Nephron (organoid): ENCODE measurements around the gene PRSS50.

Source experiments
- H3K27ac Mint-ChIP-seq, 3 experiments: 2 replicates each; pipeline ENCODE4 v1.8.0; 2020; ENCODE audit warnings: mixed read lengths in 3 of 3, mild to moderate bottlenecking in 2 of 3, moderate library complexity in 1 of 3
- H3K27me3 Mint-ChIP-seq: 2 replicates; pipeline ENCODE4 v1.8.0; 2021; ENCODE audit warnings: low read depth, mild to moderate bottlenecking, moderate library complexity, mixed read lengths
- H3K36me3 Mint-ChIP-seq: 2 replicates; pipeline ENCODE4 v1.8.0; 2020; ENCODE audit warnings: low read depth, mixed read lengths
- H3K4me1 Mint-ChIP-seq: 2 replicates; pipeline ENCODE4 v1.8.0; 2020; ENCODE audit warnings: mixed read lengths
- H3K4me3 Mint-ChIP-seq, 3 experiments: 2 replicates each; pipeline ENCODE4 v1.8.0; 2020; ENCODE audit warnings: mild to moderate bottlenecking in 3 of 3, mixed read lengths in 3 of 3, moderate library complexity in 2 of 3
- H3K9me3 Mint-ChIP-seq: 2 replicates; pipeline ENCODE4 v1.8.0; 2020; ENCODE audit warnings: mixed read lengths
- TF ChIP-seq, protein P1 (sequence below), 3 experiments: fragments of 200-600 bp; sonication (generic); IDR thresholded peaks; one replicate each; pipeline ENCODE4 v1.5.0; 2021; ENCODE audit warnings: antibody characterized with exemption in 3 of 3; ENCODE audit not compliant: unreplicated experiment in 3 of 3

The PRSS50 gene

DNA sequence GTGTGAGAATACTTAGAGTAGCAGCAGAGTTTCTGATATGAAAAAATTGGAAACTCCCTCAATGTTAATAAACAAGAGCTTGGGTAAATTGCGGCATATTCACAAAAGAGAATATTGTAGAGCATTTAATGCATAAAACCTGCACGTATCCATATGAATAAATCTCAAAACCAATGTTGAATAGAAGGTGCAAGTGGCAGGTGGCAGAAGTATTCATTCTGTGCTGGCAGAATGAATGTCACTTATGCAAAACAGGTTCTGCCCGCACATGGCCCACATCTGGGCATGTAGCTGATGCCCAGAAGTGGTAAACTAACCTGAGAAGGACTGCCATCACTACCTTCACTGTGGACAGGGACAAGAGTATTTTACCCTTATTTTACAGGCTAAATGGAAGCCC lies 14.1 kb upstream of the PRSS50 start:
- Mint-ChIP-seq H3K4me1 (no peaks in the 10 kb centered on the region), H3K27me3 (peaks cover 24% of the 10 kb centered on the region), H3K36me3 (no peaks in the 10 kb centered on the region), H3K9me3 (no peaks in the 10 kb centered on the region), H3K27ac (no peak overlapping the region), H3K4me3 (no peak overlapping the region)
- TF ChIP-seq, protein P1, sequence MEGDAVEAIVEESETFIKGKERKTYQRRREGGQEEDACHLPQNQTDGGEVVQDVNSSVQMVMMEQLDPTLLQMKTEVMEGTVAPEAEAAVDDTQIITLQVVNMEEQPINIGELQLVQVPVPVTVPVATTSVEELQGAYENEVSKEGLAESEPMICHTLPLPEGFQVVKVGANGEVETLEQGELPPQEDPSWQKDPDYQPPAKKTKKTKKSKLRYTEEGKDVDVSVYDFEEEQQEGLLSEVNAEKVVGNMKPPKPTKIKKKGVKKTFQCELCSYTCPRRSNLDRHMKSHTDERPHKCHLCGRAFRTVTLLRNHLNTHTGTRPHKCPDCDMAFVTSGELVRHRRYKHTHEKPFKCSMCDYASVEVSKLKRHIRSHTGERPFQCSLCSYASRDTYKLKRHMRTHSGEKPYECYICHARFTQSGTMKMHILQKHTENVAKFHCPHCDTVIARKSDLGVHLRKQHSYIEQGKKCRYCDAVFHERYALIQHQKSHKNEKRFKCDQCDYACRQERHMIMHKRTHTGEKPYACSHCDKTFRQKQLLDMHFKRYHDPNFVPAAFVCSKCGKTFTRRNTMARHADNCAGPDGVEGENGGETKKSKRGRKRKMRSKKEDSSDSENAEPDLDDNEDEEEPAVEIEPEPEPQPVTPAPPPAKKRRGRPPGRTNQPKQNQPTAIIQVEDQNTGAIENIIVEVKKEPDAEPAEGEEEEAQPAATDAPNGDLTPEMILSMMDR (IDR thresholded peaks at IDR 0.05; ENCODE audit: unreplicated experiment in 3 of 3): no peak

DNA sequence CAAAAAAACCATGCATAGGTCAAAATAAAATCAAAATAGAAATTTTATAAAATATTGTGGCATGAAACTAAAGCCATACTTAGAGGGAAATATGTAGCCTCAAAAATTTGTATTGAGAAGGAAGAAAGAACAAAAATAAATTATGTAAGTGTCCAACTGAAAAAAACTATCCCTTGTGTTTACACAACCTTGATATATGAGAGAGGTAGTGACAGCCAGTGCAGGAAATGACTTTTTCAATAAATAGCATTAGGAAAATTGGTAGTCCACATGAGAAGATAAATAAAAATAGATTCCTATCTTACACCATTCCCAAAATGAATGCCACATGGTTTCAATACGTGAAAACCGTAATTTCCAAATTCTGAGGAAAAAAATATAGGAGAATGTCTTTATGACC lies 13.2 kb upstream of the PRSS50 start:
- no peaks in the 10 kb centered on the region for H3K36me3 Mint-ChIP-seq
- H3K9me3 Mint-ChIP-seq: no peaks in the 10 kb centered on the region
- peaks cover 22% of the 10 kb centered on the region for H3K27me3 Mint-ChIP-seq
- no peak overlapping the region for H3K4me3 Mint-ChIP-seq
- TF ChIP-seq, protein P1 (IDR thresholded peaks at IDR 0.05; ENCODE audit: unreplicated experiment in 3 of 3): no peak
- peaks cover 6% of the 10 kb centered on the region for H3K4me1 Mint-ChIP-seq
- no peak overlapping the region for H3K27ac Mint-ChIP-seq

DNA sequence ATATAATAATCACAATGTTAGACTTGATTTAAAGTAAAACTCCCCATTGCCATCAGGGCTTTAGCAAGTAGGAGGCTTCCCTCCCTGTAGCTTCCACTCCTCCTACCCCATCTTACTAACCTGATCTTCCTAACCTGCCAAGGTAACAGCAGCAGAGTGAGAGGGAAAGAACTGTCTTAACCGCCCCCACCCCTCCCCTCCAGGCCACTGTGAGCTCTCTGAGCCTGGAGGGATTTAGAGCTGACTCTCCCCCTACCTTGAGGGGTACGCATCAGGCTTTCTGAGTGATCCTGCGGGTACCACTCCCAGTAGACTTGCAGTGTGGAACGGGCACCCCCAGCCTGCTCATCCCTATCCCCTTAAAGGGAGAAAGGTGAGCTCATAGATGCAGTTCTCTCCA lies 11.4 kb upstream of the PRSS50 start:
- H3K4me3 Mint-ChIP-seq: no peak overlapping the region
- TF ChIP-seq, protein P1 (IDR thresholded peaks at IDR 0.05; ENCODE audit: unreplicated experiment in 3 of 3): no peak
- H3K27me3 Mint-ChIP-seq: peaks cover 13% of the 10 kb centered on the region
- peaks cover 16% of the 10 kb centered on the region for H3K4me1 Mint-ChIP-seq
- no peak overlapping the region for H3K27ac Mint-ChIP-seq
- H3K9me3 Mint-ChIP-seq: no peaks in the 10 kb centered on the region
- no peaks in the 10 kb centered on the region for H3K36me3 Mint-ChIP-seq

DNA sequence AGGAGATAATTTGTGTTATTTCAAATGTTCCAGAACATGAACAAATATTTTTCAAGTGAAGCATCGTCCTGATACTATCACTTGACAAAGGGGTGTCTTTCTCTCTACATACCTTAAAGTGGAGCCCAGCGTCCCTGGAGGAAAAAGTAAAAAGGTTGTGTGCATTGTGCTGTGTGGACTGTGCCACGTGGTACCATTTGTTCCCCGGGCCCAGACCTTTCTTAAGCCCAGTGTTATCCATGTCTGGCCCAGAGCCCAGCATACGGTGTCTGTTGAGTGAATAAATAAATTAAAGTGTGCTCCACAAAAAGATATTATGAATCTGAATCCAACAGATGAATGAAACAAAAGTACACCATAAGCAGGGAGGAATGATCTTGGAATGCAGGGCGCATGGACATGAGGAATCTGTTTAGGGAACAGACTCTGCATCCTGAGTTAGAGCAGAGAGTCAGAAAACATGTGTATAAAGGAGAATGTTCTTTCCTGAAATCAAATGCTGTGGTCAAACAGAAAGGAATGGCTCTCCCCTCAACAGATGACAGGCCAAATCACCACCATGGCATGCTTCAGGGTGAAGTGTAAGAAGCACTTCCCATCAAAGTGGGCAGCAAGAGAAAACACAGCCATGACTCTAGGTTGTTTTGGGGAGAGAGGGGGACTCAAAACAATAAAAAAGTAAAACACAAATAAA lies 8.1 kb upstream of the PRSS50 start:
- H3K4me1 Mint-ChIP-seq: peaks cover 16% of the 10 kb centered on the region
- H3K27me3 Mint-ChIP-seq: no peaks in the 10 kb centered on the region
- peak overlapping the region; percentile 9 to 63 (median 58) for H3K27ac Mint-ChIP-seq
- TF ChIP-seq, protein P1 (IDR thresholded peaks at IDR 0.05; ENCODE audit: unreplicated experiment in 3 of 3): no peak
- H3K4me3 Mint-ChIP-seq: peak overlapping the region in 1 of 3 experiments; percentile 14
- H3K9me3 Mint-ChIP-seq: no peaks in the 10 kb centered on the region
- H3K36me3 Mint-ChIP-seq: no peaks in the 10 kb centered on the region

DNA sequence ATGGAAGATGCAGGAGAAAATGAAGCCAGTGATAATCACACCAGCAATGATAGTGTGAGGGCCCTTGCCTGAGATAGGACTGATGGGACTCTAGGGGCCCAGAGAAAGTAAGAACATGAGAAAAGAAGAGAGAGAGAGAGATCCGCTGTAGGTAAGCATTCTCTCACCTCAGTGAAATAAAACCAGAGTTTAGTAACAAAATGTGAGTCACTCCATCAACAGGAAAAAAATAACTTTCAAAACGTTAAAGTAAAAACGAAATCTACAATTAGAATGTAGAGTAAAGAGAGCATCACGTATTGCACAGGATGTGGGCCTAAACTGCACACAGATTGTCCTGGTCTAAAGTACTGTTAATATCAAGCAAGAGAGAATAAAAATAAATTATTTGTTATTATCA lies 6.8 kb upstream of the PRSS50 start:
- Mint-ChIP-seq H3K9me3 (no peaks in the 10 kb centered on the region), H3K27me3 (no peaks in the 10 kb centered on the region), H3K4me1 (peaks cover 16% of the 10 kb centered on the region), H3K4me3 (no peak overlapping the region), H3K36me3 (no peaks in the 10 kb centered on the region), H3K27ac (no peak overlapping the region)
- TF ChIP-seq, protein P1 (IDR thresholded peaks at IDR 0.05; ENCODE audit: unreplicated experiment in 3 of 3): no peak

DNA sequence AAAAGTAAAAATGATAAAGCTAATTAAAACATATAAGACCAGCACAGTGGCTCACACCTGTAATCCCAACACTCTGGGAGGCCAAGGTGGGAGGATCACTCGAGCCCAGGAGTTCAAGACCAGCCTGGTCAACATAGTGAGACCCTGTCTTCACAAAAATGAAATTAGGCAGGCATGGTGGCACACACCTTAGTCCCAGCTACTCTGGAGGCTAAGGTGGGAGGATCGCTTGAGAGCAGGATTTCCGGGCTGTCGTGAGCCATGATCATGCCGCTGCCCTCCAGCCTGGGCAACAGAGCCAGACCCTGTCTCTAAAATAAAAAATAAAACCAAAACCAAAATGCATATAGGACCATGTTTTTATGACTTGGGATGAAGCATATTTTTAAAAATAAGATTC lies 4.8 kb upstream of the PRSS50 start:
- TF ChIP-seq, protein P1 (IDR thresholded peaks at IDR 0.05; ENCODE audit: unreplicated experiment in 3 of 3): no peak
- Mint-ChIP-seq H3K36me3 (no peaks in the 10 kb centered on the region), H3K27me3 (peaks cover 10% of the 10 kb centered on the region)

More for the DNA sequence above, 4.8 kb upstream of the PRSS50 start:
- no peak overlapping the region for H3K27ac Mint-ChIP-seq
- peaks cover 16% of the 10 kb centered on the region for H3K4me1 Mint-ChIP-seq
- no peak overlapping the region for H3K4me3 Mint-ChIP-seq
- no peaks in the 10 kb centered on the region for H3K9me3 Mint-ChIP-seq
